Activated CD8-positive, alpha-beta T cell treated with anti-CD3 and anti-CD28 coated beads, Interleukin-2, amount 10 ng/mL, durations not matched to agents 7 days and 5 days (primary cell): ENCODE measurements around the gene TSPEAR. TPM values are rescaled to one million over a fixed set of nuclear protein-coding genes. Genes with fewer than 3 reads are reported as not detected.
A peak's percentile ranks its signal among the peaks of the same experiment; 100 is the strongest.

Experiments
- ATAC-seq: fragments of 150-1000 bp; cut with Tn5 transposase; one replicate; pipeline ENCODE4 v1.10.0; 2021; ENCODE audit warnings: moderate library complexity
- CTCF ChIA-PET: fragments of 350-600 bp; sonication (Branson Sonifier 250); formaldehyde crosslinking; loops from one replicate; lab custom pipeline; 2021; ENCODE audit warnings: antibody characterized with exemption; lab: Charles Lee
- POLR2A ChIA-PET: fragments of 350-600 bp; sonication (Branson Sonifier 250); formaldehyde crosslinking; loops from one replicate; lab custom pipeline; 2021; ENCODE audit warnings: antibody characterized with exemption; lab: Charles Lee
- DNase-seq: peaks from one replicate; pipeline ENCODE4 v3.0.0-alpha.2; 2020
- H3K27ac Mint-ChIP-seq: one replicate; pipeline ENCODE4 v1.8.0; 2021; ENCODE audit warnings: mild to moderate bottlenecking, mixed read lengths
- H3K27me3 Mint-ChIP-seq: one replicate; pipeline ENCODE4 v1.8.0; 2021; ENCODE audit warnings: low read depth, mixed read lengths
- H3K36me3 Mint-ChIP-seq: one replicate; pipeline ENCODE4 v1.8.0; 2021; ENCODE audit warnings: low read depth, mixed read lengths
- H3K4me1 Mint-ChIP-seq: one replicate; pipeline ENCODE4 v1.8.0; 2021; ENCODE audit warnings: low read depth, mixed read lengths
- H3K4me3 Mint-ChIP-seq: one replicate; pipeline ENCODE4 v1.8.0; 2021; ENCODE audit warnings: mild to moderate bottlenecking, mixed read lengths
- H3K9me3 Mint-ChIP-seq: one replicate; pipeline ENCODE4 v1.8.0; 2022; ENCODE audit warnings: mixed read lengths; ENCODE audit not compliant: insufficient read depth
- total RNA-seq, 2 experiments: library from RNA; stranded (reverse); gene quantifications; one replicate each; pipeline ENCODE4 v1.2.3, GENCODE V29; 2021

Gene TSPEAR
- total RNA-seq, 2 experiments from 2014 or later, result not detected

- ChIA-PET POLR2A (interaction anchor here (0.6 kb wide), 1 partner anchor 649 kb away, joined by 5 read pairs; no protein-coding TSS in a partner anchor), CTCF (interaction anchor here (1.2 to 1.9 kb wide), 2 partner anchors 16 to 298 kb away, joined by 3 to 12 read pairs; no protein-coding TSS in a partner anchor)
- ATAC-seq (no peak), DNase-seq (no peak)
- peaks cover 20% of the 10 kb centered on the region for H3K9me3 Mint-ChIP-seq
- no peak overlapping the region for H3K27ac Mint-ChIP-seq
- peaks cover 16% of the 10 kb centered on the region for H3K36me3 Mint-ChIP-seq
- H3K27me3 Mint-ChIP-seq, result peaks cover 7% of the 10 kb centered on the region
- peaks cover 8% of the 10 kb centered on the region for H3K4me1 Mint-ChIP-seq
- no peak overlapping the region for H3K4me3 Mint-ChIP-seq
These were observed 216.4 kb downstream of the TSPEAR start for GRCh38 chr21:44494956-44495355.

GRCh38 chr21:44494418-44494817 lies 217.0 kb downstream of the TSPEAR start:
- CTCF ChIA-PET, result interaction anchor here (0.6 to 1.9 kb wide), 3 partner anchors 16 to 299 kb away, joined by 3 to 12 read pairs (median 6); no protein-coding TSS in a partner anchor
- DNase-seq (no peak), ATAC-seq (no peak)
- H3K27me3 Mint-ChIP-seq, result peaks cover 7% of the 10 kb centered on the region
- H3K4me3 Mint-ChIP-seq, result no peak overlapping the region
- H3K9me3 Mint-ChIP-seq, result peaks cover 20% of the 10 kb centered on the region
- H3K4me1 Mint-ChIP-seq, result peaks cover 8% of the 10 kb centered on the region
- POLR2A ChIA-PET, result no interaction called here
- H3K27ac Mint-ChIP-seq, result no peak overlapping the region
- peaks cover 16% of the 10 kb centered on the region for H3K36me3 Mint-ChIP-seq

GRCh38 chr21:44492567-44493385 lies 218.6 kb downstream of the TSPEAR start:
- Mint-ChIP-seq H3K4me3 (no peak overlapping the region), H3K36me3 (peaks cover 16% of the 10 kb centered on the region), H3K9me3 (peaks cover 20% of the 10 kb centered on the region), H3K27me3 (peaks cover 9% of the 10 kb centered on the region), H3K27ac (no peak overlapping the region), H3K4me1 (peaks cover 8% of the 10 kb centered on the region)
- ATAC-seq (no peak), DNase-seq (no peak)
- ChIA-PET CTCF (interaction anchor here (1.3 kb wide), 1 partner anchor 18 kb away, joined by 6 read pairs; no protein-coding TSS in a partner anchor), POLR2A (no interaction called here)

GRCh38 chr21:44490816-44491215 lies 220.6 kb downstream of the TSPEAR start:
- Mint-ChIP-seq H3K27ac (no peak overlapping the region), H3K9me3 (peaks cover 20% of the 10 kb centered on the region), H3K4me3 (no peak overlapping the region), H3K36me3 (peaks cover 16% of the 10 kb centered on the region), H3K4me1 (peaks cover 11% of the 10 kb centered on the region), H3K27me3 (peaks cover 9% of the 10 kb centered on the region)
- ATAC-seq (no peak), DNase-seq (no peak)
- ChIA-PET POLR2A (no interaction called here), CTCF (interaction anchor here (0.6 to 1.3 kb wide), 3 partner anchors 9 to 650 kb away, joined by 3 read pairs; no protein-coding TSS in a partner anchor)

GRCh38 chr21:44490405-44490804 lies 221.0 kb downstream of the TSPEAR start:
- Mint-ChIP-seq H3K4me3 (no peak overlapping the region), H3K36me3 (peaks cover 16% of the 10 kb centered on the region), H3K4me1 (peaks cover 11% of the 10 kb centered on the region), H3K9me3 (peaks cover 20% of the 10 kb centered on the region), H3K27me3 (peaks cover 9% of the 10 kb centered on the region), H3K27ac (no peak overlapping the region)
- CTCF ChIA-PET, result interaction anchor here (1.0 to 1.3 kb wide), 3 partner anchors 8 to 187 kb away, joined by 3 to 4 read pairs (median 3); no protein-coding TSS in a partner anchor
- ATAC-seq (no peak), DNase-seq (no peak)
- POLR2A ChIA-PET, result no interaction called here

- CTCF ChIA-PET, result interaction anchor here (1.0 to 1.3 kb wide), 3 partner anchors 8 to 187 kb away, joined by 3 to 4 read pairs (median 3); no protein-coding TSS in a partner anchor
- ATAC-seq (no peak), DNase-seq (no peak)
These were observed 221.4 kb downstream of the TSPEAR start for GRCh38 chr21:44489962-44490361.

GRCh38 chr21:44487831-44488230 lies 223.5 kb downstream of the TSPEAR start:
- POLR2A ChIA-PET, result no interaction called here
- CTCF ChIA-PET, result interaction anchor here (0.7 to 1.3 kb wide), 7 partner anchors 16 to 255 kb away, joined by 3 to 5 read pairs (median 4); no protein-coding TSS in a partner anchor
- peaks cover 8% of the 10 kb centered on the region for H3K27me3 Mint-ChIP-seq

More at GRCh38 chr21:44489962-44490361, 221.4 kb downstream of the TSPEAR start:
- peaks cover 16% of the 10 kb centered on the region for H3K4me1 Mint-ChIP-seq
- H3K9me3 Mint-ChIP-seq, result peaks cover 20% of the 10 kb centered on the region
- H3K36me3 Mint-ChIP-seq, result peaks cover 16% of the 10 kb centered on the region
- POLR2A ChIA-PET, result no interaction called here
- H3K27ac Mint-ChIP-seq, result no peak overlapping the region
- H3K27me3 Mint-ChIP-seq, result peaks cover 11% of the 10 kb centered on the region
- no peak overlapping the region for H3K4me3 Mint-ChIP-seq

GRCh38 chr21:44486302-44486701 lies 225.1 kb downstream of the TSPEAR start:
- POLR2A ChIA-PET, result no interaction called here
- H3K27me3 Mint-ChIP-seq, result peaks cover 4% of the 10 kb centered on the region
- peak overlapping the region; percentile 38 for H3K4me3 Mint-ChIP-seq
- DNase-seq, result no peak
- no peaks in the 10 kb centered on the region for H3K36me3 Mint-ChIP-seq
- no peak for ATAC-seq
- no peaks in the 10 kb centered on the region for H3K9me3 Mint-ChIP-seq
- CTCF ChIA-PET, result no interaction called here
- no peak overlapping the region for H3K27ac Mint-ChIP-seq
- peaks cover 10% of the 10 kb centered on the region for H3K4me1 Mint-ChIP-seq

More at GRCh38 chr21:44487831-44488230, 223.5 kb downstream of the TSPEAR start:
- no peak overlapping the region for H3K27ac Mint-ChIP-seq
- H3K9me3 Mint-ChIP-seq, result peaks cover 14% of the 10 kb centered on the region
- ATAC-seq (no peak), DNase-seq (peak; percentile 72)
- H3K36me3 Mint-ChIP-seq, result peaks cover 9% of the 10 kb centered on the region
- peaks cover 16% of the 10 kb centered on the region for H3K4me1 Mint-ChIP-seq
- no peak overlapping the region for H3K4me3 Mint-ChIP-seq

- no peak overlapping the region for H3K27ac Mint-ChIP-seq
- CTCF ChIA-PET, result no interaction called here
- H3K36me3 Mint-ChIP-seq, result no peaks in the 10 kb centered on the region
- peaks cover 4% of the 10 kb centered on the region for H3K27me3 Mint-ChIP-seq
- peaks cover 10% of the 10 kb centered on the region for H3K4me1 Mint-ChIP-seq
- DNase-seq (no peak), ATAC-seq (peak; percentile 37)
- H3K4me3 Mint-ChIP-seq, result peak overlapping the region; percentile 70
- H3K9me3 Mint-ChIP-seq, result no peaks in the 10 kb centered on the region
- POLR2A ChIA-PET, result no interaction called here
These were observed 225.6 kb downstream of the TSPEAR start for GRCh38 chr21:44485796-44486195.

- Mint-ChIP-seq H3K36me3 (no peaks in the 10 kb centered on the region), H3K27ac (no peak overlapping the region), H3K4me1 (peaks cover 10% of the 10 kb centered on the region), H3K9me3 (no peaks in the 10 kb centered on the region), H3K4me3 (peak overlapping the region; percentile 70), H3K27me3 (peaks cover 4% of the 10 kb centered on the region)
- POLR2A ChIA-PET, result no interaction called here
- peak; percentile 69 for ATAC-seq
- CTCF ChIA-PET, result no interaction called here
- peak; percentile 55 for DNase-seq
These were observed 226.0 kb downstream of the TSPEAR start for GRCh38 chr21:44485254-44485793.

GRCh38 chr21:44484498-44485253 lies 226.7 kb downstream of the TSPEAR start:
- no peaks in the 10 kb centered on the region for H3K36me3 Mint-ChIP-seq
- ATAC-seq (no peak), DNase-seq (no peak)
- POLR2A ChIA-PET, result no interaction called here
- no peaks in the 10 kb centered on the region for H3K9me3 Mint-ChIP-seq
- H3K4me3 Mint-ChIP-seq, result peak overlapping the region; percentile 70
- peaks cover 4% of the 10 kb centered on the region for H3K27me3 Mint-ChIP-seq
- no peak overlapping the region for H3K27ac Mint-ChIP-seq
- peaks cover 12% of the 10 kb centered on the region for H3K4me1 Mint-ChIP-seq
- CTCF ChIA-PET, result no interaction called here
